Gastroesophageal sphincter (tissue), 4 donors: ENCODE results near the gene ATP8B3. TPM values are rescaled to one million over a fixed set of nuclear protein-coding genes. Genes with fewer than 3 reads are reported as not detected.
A peak's percentile ranks its signal among the peaks of the same experiment; 100 is the strongest.

Experiments used
- ATAC-seq: fragments of 150-250 bp; one replicate; pipeline ENCODE4 v1.9.1; 2016; ENCODE audit warnings: mild to moderate bottlenecking, moderate library complexity
- H3K27ac ChIP-seq, 4 donors: fragments of 200-600 bp; sonication (generic) in 3 of 4; 1 replicate in 3 of 4; 2 replicates in 1 of 4; pipeline ENCODE4 v1.5.1; 2016 to 2019
- H3K27me3 ChIP-seq: fragments of 200-600 bp; sonication (generic); one replicate; pipeline ENCODE4 v1.5.1; 2019
- H3K36me3 ChIP-seq, 2 donors: fragments of 200-600 bp; sonication (generic); one replicate each; pipeline ENCODE4 v1.5.1; 2019; ENCODE audit warnings: control low read depth in 1 of 2
- H3K4me1 ChIP-seq, 3 donors: fragments of 200-600 bp; sonication (generic); 1 replicate in 2 of 3; 2 replicates in 1 of 3; pipeline ENCODE4 v1.5.1; 2016 to 2019; ENCODE audit warnings: control low read depth in 2 of 3
- H3K4me3 ChIP-seq, 2 donors: fragments of 200-600 bp; sonication (generic); one replicate each; pipeline ENCODE4 v1.5.1; 2019; ENCODE audit warnings: mild to moderate bottlenecking in 1 of 2, moderate library complexity in 1 of 2
- H3K9me3 ChIP-seq, 3 donors: fragments of 200-600 bp; sonication (generic); one replicate each; pipeline ENCODE4 v1.5.1; 2017 to 2019; ENCODE audit warnings: control low read depth in 2 of 3
- EP300 ChIP-seq: sonication (generic); formaldehyde crosslinking; IDR thresholded peaks from one replicate; pipeline ENCODE4 v1.6.1; 2017; ENCODE audit warnings: antibody characterized with exemption, mild to moderate bottlenecking
- POLR2A ChIP-seq, 2 donors: fragments of 450-650 bp; IDR thresholded peaks; one replicate each; pipeline ENCODE4 v1.6.1; 2017; ENCODE audit warnings: antibody characterized with exemption in 2 of 2, mild to moderate bottlenecking in 2 of 2, moderate library complexity in 1 of 2
- POLR2AphosphoS5 ChIP-seq: sonication (generic); formaldehyde crosslinking; IDR thresholded peaks from one replicate; pipeline ENCODE4 v1.6.1; 2017; ENCODE audit warnings: antibody characterized with exemption
- WGBS, 2 donors: methylation state at CpG; one replicate each; pipeline ENCODE4 v1.1.5; 2018; ENCODE audit warnings: low coverage in 1 of 2; 5-methylcytosine and 5-hydroxymethylcytosine counted together
- total RNA-seq, 4 donors: library from RNA; depleted of rRNA; stranded (reverse); fragments of >200 nt; gene quantifications; one replicate each; pipeline ENCODE4 v1.1.0, GENCODE V29; 2016
- TF ChIP-seq, protein P1 (sequence below), 4 experiments: fragments of 200-600 bp in 2 of 4; fragments of 450-650 bp in 2 of 4; sonication (generic) in 1 of 4; IDR thresholded peaks; one replicate each; pipeline ENCODE4 v1.5.1; 2017 to 2019; ENCODE audit warnings: antibody characterized with exemption in 4 of 4, mild to moderate bottlenecking in 2 of 4, moderate library complexity in 2 of 4

Gene ATP8B3
- total RNA-seq, 4 donors from 2014 or later = 0.27 to 1.4 (median 0.48) TPM

GRCh38 chr19:1847348-1847683, 35.2 kb upstream of the ATP8B3 start:
- Histone ChIP-seq H3K27ac (peak overlapping the region in 2 of 4 donors; percentile 96 to 99), H3K36me3 (peaks cover 0 to 10% of the 10 kb centered on the region in 2 donors), H3K4me1 (peaks cover 0 to 65% (median 48%) of the 10 kb centered on the region in 3 donors), H3K27me3 (peaks cover 10% of the 10 kb centered on the region), H3K9me3 (no peaks in the 10 kb centered on the region), H3K4me3 (peak overlapping the region; percentile 83 to 100)
- WGBS, 2 donors = 16 to 25% methylated on average over 5 of the region's 12 CpGs
- no peak for ATAC-seq
- no peak for TF ChIP-seq POLR2A (IDR thresholded peaks at IDR 0.05)
- no peak for TF ChIP-seq POLR2AphosphoS5
- no peak for TF ChIP-seq EP300
- TF ChIP-seq, protein P1, sequence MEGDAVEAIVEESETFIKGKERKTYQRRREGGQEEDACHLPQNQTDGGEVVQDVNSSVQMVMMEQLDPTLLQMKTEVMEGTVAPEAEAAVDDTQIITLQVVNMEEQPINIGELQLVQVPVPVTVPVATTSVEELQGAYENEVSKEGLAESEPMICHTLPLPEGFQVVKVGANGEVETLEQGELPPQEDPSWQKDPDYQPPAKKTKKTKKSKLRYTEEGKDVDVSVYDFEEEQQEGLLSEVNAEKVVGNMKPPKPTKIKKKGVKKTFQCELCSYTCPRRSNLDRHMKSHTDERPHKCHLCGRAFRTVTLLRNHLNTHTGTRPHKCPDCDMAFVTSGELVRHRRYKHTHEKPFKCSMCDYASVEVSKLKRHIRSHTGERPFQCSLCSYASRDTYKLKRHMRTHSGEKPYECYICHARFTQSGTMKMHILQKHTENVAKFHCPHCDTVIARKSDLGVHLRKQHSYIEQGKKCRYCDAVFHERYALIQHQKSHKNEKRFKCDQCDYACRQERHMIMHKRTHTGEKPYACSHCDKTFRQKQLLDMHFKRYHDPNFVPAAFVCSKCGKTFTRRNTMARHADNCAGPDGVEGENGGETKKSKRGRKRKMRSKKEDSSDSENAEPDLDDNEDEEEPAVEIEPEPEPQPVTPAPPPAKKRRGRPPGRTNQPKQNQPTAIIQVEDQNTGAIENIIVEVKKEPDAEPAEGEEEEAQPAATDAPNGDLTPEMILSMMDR (IDR thresholded peaks at IDR 0.05) = no peak

DNA sequence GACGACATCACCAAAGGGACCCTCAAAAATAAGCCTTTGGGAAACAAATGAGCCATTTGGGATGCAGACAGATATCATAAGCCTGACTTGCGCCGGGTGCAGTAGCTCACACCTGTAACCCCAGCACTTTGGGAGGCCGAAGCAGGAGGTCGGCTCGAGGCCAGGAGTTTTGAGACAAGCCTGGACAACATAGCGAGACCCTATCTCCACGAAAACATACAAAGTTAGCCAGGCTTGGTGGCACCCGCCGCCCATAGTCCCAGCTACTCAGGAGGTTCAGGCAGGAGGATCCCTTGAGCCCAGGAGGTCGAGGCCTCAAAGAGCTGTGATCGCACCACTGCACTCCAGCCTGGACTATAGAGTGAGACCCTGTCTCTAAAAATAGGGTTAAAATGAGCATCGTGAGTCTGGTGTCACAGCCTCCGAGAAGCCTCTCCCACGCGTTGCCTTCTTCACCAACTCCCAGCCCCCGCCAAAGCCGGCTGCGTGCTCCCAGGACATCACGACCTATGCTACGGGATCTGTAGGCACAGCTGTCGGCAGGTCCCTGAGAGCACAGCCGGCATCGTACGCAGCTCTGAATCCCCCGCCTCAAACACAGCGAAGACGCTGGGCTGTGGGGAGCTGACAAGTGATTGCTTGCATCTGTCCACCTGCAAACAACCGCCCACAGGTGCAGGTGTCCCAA, 34.6 kb upstream of the ATP8B3 start:
- Histone ChIP-seq H3K4me1 (peaks cover 0 to 65% (median 48%) of the 10 kb centered on the region in 3 donors), H3K9me3 (no peaks in the 10 kb centered on the region), H3K27ac (no peak overlapping the region), H3K27me3 (peaks cover 4% of the 10 kb centered on the region), H3K36me3 (peaks cover 0 to 10% of the 10 kb centered on the region in 2 donors), H3K4me3 (peak overlapping the region in 1 of 2 donors; percentile 100)
- TF ChIP-seq, protein P1 (IDR thresholded peaks at IDR 0.05) = no peak
- no peak for TF ChIP-seq POLR2AphosphoS5
- no peak for TF ChIP-seq POLR2A (IDR thresholded peaks at IDR 0.05)
- no peak for TF ChIP-seq EP300
- WGBS, 2 donors = 20 to 73% methylated on average over 1 to 7 of the region's 29 CpGs
- ATAC-seq = no peak

GRCh38 chr19:1845642-1846041, 33.6 kb upstream of the ATP8B3 start:
- Histone ChIP-seq H3K9me3 (no peaks in the 10 kb centered on the region), H3K4me1 (peaks cover 0 to 71% (median 52%) of the 10 kb centered on the region in 3 donors), H3K27ac (no peak overlapping the region), H3K4me3 (no peak overlapping the region), H3K36me3 (peaks cover 0 to 10% of the 10 kb centered on the region in 2 donors), H3K27me3 (no peaks in the 10 kb centered on the region)
- WGBS, 2 donors = 86% methylated on average over 5 of the region's 11 CpGs; no CpG with 5 or more reads in 1 of the 2 donors
- TF ChIP-seq POLR2AphosphoS5 (no peak), EP300 (no peak), POLR2A (IDR thresholded peaks at IDR 0.05) (no peak)
- TF ChIP-seq, protein P1 (IDR thresholded peaks at IDR 0.05) = no peak
- no peak for ATAC-seq

DNA sequence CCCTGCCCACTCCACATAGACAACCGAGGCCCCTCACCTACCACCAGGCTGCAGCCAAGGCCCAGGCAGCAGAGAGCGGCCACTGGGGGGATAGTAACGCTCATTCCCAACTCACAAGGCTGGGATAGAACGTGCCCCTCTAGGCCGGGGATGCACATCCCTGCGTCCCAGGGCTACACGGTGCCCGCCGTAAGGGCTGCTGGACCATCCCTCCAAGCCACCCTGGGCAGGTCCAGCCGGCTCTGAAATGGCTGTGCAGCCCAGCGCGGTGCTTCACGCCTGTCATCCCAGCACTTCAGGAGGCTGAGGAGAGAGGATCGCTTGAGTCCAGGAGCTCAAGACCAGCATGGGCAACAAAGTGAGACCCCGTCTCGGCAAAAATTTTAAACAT, 33.0 kb upstream of the ATP8B3 start:
- Histone ChIP-seq H3K27me3 (no peaks in the 10 kb centered on the region), H3K27ac (no peak overlapping the region), H3K4me3 (no peak overlapping the region), H3K9me3 (no peaks in the 10 kb centered on the region), H3K36me3 (peaks cover 0 to 10% of the 10 kb centered on the region in 2 donors), H3K4me1 (peaks cover 0 to 77% (median 57%) of the 10 kb centered on the region in 3 donors)
- TF ChIP-seq POLR2A (IDR thresholded peaks at IDR 0.05) (no peak), POLR2AphosphoS5 (no peak), EP300 (no peak)
- TF ChIP-seq, protein P1 (IDR thresholded peaks at IDR 0.05) = no peak
- ATAC-seq = no peak
- 86 to 100% methylated on average over 2 of the region's 16 CpGs for WGBS, 2 donors
